ENCODE results near the gene CFAP43.

CFAP43 gene

DNA sequence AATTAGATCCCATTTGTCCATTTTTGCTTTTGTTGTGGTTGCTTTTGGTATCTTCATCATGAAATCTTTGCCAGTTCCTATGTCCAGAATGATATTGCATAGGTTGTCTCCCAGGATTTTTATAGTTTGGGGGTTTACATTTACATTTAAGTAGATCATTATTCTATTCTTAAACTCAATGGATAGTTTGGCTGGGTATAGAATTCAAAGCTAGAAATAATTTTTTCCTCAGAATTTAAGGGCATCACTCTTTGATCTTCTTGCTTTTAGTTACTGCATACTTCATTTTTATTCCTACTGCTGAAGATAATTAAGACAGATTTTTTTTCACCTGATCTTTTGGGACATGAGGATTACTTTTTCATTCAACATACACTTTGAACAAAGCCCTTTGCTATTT lies 80.4 kb downstream of the CFAP43 start:
- in situ Hi-C loops (cut with HindIII; ENCODE audit: low pct_ligation_motif_present, low sequenced_read_pairs), result no loop called here
- no peaks in the 10 kb centered on the region for H3K27me3 ChIP-seq (replicated peaks)
- H3K4me3 ChIP-seq (ENCODE audit: low read depth, low read length), result no peak overlapping the region
- no peak for DNase-seq
- no peak overlapping the region for H3K27ac ChIP-seq
- TF ChIP-seq CTCF (IDR thresholded peaks at IDR 0.05; ENCODE audit: low read depth, low read length, missing control alignments), result no peak
- H3K36me3 ChIP-seq (replicated peaks), result no peaks in the 10 kb centered on the region

- Histone ChIP-seq H3K36me3 (replicated peaks) (no peaks in the 10 kb centered on the region), H3K27me3 (replicated peaks) (peaks cover 2% of the 10 kb centered on the region), H3K27ac (no peak overlapping the region), H3K4me3 (ENCODE audit: low read depth, low read length) (no peak overlapping the region)
- no peak for TF ChIP-seq CTCF (IDR thresholded peaks at IDR 0.05; ENCODE audit: low read depth, low read length, missing control alignments)
- DNase-seq, result no peak
- in situ Hi-C loops (cut with HindIII; ENCODE audit: low pct_ligation_motif_present, low sequenced_read_pairs), result no loop called here
Measured at GRCh38 chr10:104150139-104150538, 82.0 kb downstream of the CFAP43 start.

GRCh38 chr10:104146882-104147281 lies 85.3 kb downstream of the CFAP43 start:
- Histone ChIP-seq H3K4me3 (ENCODE audit: low read depth, low read length) (no peak overlapping the region), H3K36me3 (replicated peaks) (no peaks in the 10 kb centered on the region), H3K27ac (no peak overlapping the region), H3K27me3 (replicated peaks) (peaks cover 2% of the 10 kb centered on the region)
- DNase-seq, result no peak
- no peak for TF ChIP-seq CTCF (IDR thresholded peaks at IDR 0.05; ENCODE audit: low read depth, low read length, missing control alignments)
- in situ Hi-C loops (cut with HindIII; ENCODE audit: low pct_ligation_motif_present, low sequenced_read_pairs), result no loop called here

DNA sequence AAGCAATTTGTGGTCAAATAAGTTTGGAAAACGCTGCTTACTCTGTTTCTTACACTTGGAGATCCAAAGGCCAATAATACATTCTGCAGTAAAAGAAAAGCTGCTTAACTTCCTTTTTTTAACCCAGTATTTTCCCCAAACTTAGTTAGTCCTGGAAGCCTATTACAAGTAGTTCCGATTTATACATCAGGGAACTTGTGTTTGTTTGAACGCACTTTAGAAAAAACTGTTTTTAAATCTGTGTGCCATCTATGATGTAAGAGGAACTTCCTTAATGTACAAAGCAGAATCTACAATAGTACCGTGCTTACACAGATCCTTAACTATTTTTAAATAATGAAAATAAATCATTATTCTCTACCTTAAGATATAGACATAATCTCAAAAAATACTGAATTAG lies 87.2 kb downstream of the CFAP43 start:
- no peak for TF ChIP-seq CTCF (IDR thresholded peaks at IDR 0.05; ENCODE audit: low read depth, low read length, missing control alignments)
- H3K36me3 ChIP-seq (replicated peaks), result no peaks in the 10 kb centered on the region
- no peak overlapping the region for H3K27ac ChIP-seq
- peaks cover 2% of the 10 kb centered on the region for H3K27me3 ChIP-seq (replicated peaks)
- in situ Hi-C loops (cut with HindIII; ENCODE audit: low pct_ligation_motif_present, low sequenced_read_pairs), result no loop called here
- no peak for DNase-seq
- no peak overlapping the region for H3K4me3 ChIP-seq (ENCODE audit: low read depth, low read length)

GRCh38 chr10:104143829-104144228 lies 88.3 kb downstream of the CFAP43 start:
- in situ Hi-C loops (cut with HindIII; ENCODE audit: low pct_ligation_motif_present, low sequenced_read_pairs), result no loop called here
- Histone ChIP-seq H3K4me3 (ENCODE audit: low read depth, low read length) (no peak overlapping the region), H3K27me3 (replicated peaks) (peaks cover 2% of the 10 kb centered on the region), H3K27ac (no peak overlapping the region), H3K36me3 (replicated peaks) (no peaks in the 10 kb centered on the region)
- no peak for DNase-seq
- TF ChIP-seq CTCF (IDR thresholded peaks at IDR 0.05; ENCODE audit: low read depth, low read length, missing control alignments), result no peak

GRCh38 chr10:104142081-104142480 lies 90.1 kb downstream of the CFAP43 start:
- no peak for TF ChIP-seq CTCF (IDR thresholded peaks at IDR 0.05; ENCODE audit: low read depth, low read length, missing control alignments)
- no peaks in the 10 kb centered on the region for H3K36me3 ChIP-seq (replicated peaks)
- H3K4me3 ChIP-seq (ENCODE audit: low read depth, low read length), result no peak overlapping the region
- H3K27me3 ChIP-seq (replicated peaks), result peaks cover 2% of the 10 kb centered on the region
- no peak for DNase-seq
- H3K27ac ChIP-seq, result no peak overlapping the region
- in situ Hi-C loops (cut with HindIII; ENCODE audit: low pct_ligation_motif_present, low sequenced_read_pairs), result no loop called here

All from brain microvascular endothelial cell (primary cell).